Measurements from ENCODE around the gene WNK2. TPM values are rescaled to one million over a fixed set of nuclear protein-coding genes. Genes with fewer than 3 reads are reported as not detected.

WNK2 gene
- polyA plus RNA-seq, 1 donor: 80.4 TPM

DNA sequence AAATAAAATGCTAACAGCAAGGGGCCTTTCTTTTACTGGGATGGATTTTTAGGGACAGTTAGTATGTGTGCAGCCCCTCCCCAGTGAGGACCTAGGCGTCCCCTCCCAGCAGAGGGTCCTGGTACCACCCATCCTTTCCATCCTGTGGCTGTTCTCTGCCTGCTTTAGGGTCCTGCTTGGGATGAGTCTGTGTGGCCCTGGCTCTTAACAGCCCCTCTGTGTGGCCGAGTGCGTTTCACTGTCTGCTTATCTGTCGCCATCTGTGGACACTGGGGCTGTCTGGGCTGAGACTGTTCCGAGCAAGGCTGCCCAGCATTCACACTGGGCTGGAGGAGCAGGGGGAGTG, 17.0 kb downstream of the WNK2 start:
- Histone ChIP-seq H3K27ac (ENCODE audit: low read length) (peak overlapping the region; percentile 79), H3K4me1 (ENCODE audit: control insufficient read depth, insufficient read depth, low read length) (peaks cover 65% of the 10 kb centered on the region), H3K4me3 (ENCODE audit: low read length) (no peak overlapping the region), H3K36me3 (ENCODE audit: control insufficient read depth, insufficient read depth, low read length) (no peaks in the 10 kb centered on the region), H3K27me3 (ENCODE audit: control insufficient read depth, insufficient read depth, low read length) (no peaks in the 10 kb centered on the region), H3K9me3 (ENCODE audit: control insufficient read depth, low read depth, low read length) (no peaks in the 10 kb centered on the region)
- no peak for DNase-seq
- no CpG with 5 or more reads among the region's 5 CpGs for WGBS (ENCODE audit: insufficient coverage, low lambda C conversion rate)

DNA sequence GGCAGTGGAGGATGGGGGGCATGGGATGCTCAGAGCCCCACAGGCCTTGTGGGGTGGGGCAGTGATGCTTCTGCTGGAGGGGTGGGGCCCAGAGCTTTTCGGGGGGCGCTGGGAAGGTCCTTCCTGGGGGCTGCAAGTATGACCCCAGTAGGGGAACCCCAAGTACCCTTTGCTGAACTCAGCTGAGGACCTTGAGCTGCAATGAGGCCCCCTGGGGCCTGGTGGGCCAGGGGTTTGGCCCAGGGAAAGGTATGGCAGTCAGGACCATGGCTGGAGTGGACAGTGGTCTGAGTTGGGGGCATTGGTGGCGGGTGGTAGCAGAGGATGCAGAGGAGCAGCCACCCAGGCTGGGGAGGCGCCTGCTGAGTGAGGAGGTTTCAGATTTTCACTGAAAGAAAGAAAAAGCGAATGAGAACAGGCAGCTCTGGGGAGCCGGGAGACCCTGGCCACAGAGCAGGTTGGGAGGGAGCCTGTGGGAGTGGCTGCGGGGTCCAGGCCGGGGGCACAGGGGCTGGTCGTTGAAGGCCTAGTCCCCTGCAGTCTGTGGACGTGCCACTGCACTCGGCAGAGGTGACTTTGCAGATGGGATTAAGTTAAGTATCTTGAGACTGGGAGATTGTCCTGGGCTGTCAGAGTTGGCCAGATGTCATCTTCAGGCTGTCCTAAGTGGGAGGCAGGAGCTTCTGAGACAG, 19.2 kb downstream of the WNK2 start:
- WGBS (ENCODE audit: insufficient coverage, low lambda C conversion rate): no CpG with 5 or more reads among the region's 11 CpGs
- H3K27ac ChIP-seq (ENCODE audit: low read length): no peak overlapping the region
- no peaks in the 10 kb centered on the region for H3K27me3 ChIP-seq (ENCODE audit: control insufficient read depth, insufficient read depth, low read length)
- peaks cover 73% of the 10 kb centered on the region for H3K4me1 ChIP-seq (ENCODE audit: control insufficient read depth, insufficient read depth, low read length)
- no peaks in the 10 kb centered on the region for H3K9me3 ChIP-seq (ENCODE audit: control insufficient read depth, low read depth, low read length)
- H3K36me3 ChIP-seq (ENCODE audit: control insufficient read depth, insufficient read depth, low read length): no peaks in the 10 kb centered on the region
- no peak overlapping the region for H3K4me3 ChIP-seq (ENCODE audit: low read length)
- DNase-seq: no peak

DNA sequence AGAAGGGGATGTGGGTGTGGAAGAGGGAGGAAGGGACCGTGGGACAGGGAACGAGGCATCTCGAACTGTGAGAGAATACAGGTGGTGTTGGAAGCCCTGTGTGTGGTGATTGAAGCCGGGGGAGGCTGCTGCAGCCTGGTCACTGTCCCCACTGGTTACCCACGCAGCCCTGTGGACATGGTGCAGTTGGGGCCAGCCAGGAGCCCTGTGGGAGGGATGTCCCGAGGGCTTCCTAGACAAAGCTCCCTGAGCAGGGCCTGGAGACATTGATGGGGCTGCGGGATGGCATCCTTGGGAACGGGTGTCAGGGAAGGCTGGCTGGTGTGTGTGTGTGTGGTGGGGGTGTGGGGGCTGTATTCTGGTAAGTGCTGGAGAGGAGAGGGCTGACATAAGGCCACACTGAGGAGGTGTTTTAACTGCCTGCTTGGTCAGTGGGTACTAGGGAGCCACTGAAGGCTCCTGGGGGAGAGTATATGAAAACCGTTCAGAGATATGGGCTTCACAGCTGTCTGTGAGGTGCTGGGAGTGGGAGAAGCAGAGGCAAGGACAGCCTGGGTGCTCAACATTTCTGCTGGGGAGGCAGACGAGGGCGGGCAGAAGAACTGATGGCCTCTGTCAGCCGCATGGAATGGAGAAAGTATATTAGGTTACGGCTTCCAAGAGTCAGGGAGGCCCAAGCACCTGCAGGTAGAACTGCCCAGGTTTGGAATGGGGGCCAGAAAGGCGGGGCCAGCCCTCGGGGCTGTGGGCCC, 20.0 kb downstream of the WNK2 start:
- DNase-seq: no peak
- Histone ChIP-seq H3K9me3 (ENCODE audit: control insufficient read depth, low read depth, low read length) (no peaks in the 10 kb centered on the region), H3K4me1 (ENCODE audit: control insufficient read depth, insufficient read depth, low read length) (peaks cover 74% of the 10 kb centered on the region), H3K27me3 (ENCODE audit: control insufficient read depth, insufficient read depth, low read length) (no peaks in the 10 kb centered on the region), H3K4me3 (ENCODE audit: low read length) (no peak overlapping the region), H3K27ac (ENCODE audit: low read length) (no peak overlapping the region), H3K36me3 (ENCODE audit: control insufficient read depth, insufficient read depth, low read length) (no peaks in the 10 kb centered on the region)
- no CpG with 5 or more reads among the region's 15 CpGs for WGBS (ENCODE audit: insufficient coverage, low lambda C conversion rate)

DNA sequence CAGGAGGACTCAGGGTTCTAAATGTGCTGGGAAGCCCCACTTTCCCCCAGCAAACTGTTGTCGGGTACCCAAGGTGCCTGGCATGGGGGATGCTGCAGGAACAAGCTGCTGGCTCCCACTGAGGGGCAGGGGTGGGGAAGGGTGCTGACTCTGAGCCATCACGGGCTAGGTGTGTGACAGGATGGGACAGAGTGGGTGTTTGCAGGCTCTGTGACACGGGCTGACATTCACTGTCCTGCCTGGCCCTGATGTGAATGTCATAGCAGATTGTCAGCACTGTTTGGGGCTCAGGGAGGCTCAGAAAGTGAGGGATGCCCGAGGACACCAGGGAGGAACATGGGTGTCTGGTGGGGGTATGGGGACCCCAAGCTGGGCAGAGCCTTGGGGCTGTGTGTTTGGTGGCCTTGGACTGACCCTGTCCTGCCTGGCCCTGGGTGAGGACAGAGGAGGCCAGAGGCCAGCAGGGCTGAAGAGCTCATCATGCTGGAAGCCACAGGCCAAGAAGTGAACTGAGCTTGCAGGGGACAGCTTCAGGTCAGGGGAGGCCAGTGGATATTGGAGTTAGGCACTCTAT, 20.6 kb downstream of the WNK2 start:
- H3K27me3 ChIP-seq (ENCODE audit: control insufficient read depth, insufficient read depth, low read length): no peaks in the 10 kb centered on the region
- peaks cover 79% of the 10 kb centered on the region for H3K4me1 ChIP-seq (ENCODE audit: control insufficient read depth, insufficient read depth, low read length)
- no peaks in the 10 kb centered on the region for H3K9me3 ChIP-seq (ENCODE audit: control insufficient read depth, low read depth, low read length)
- H3K36me3 ChIP-seq (ENCODE audit: control insufficient read depth, insufficient read depth, low read length): no peaks in the 10 kb centered on the region
- H3K27ac ChIP-seq (ENCODE audit: low read length): peak overlapping the region; percentile 26
- no peak overlapping the region for H3K4me3 ChIP-seq (ENCODE audit: low read length)
- DNase-seq: no peak
- WGBS (ENCODE audit: insufficient coverage, low lambda C conversion rate): no CpG with 5 or more reads among the region's 4 CpGs

DNA sequence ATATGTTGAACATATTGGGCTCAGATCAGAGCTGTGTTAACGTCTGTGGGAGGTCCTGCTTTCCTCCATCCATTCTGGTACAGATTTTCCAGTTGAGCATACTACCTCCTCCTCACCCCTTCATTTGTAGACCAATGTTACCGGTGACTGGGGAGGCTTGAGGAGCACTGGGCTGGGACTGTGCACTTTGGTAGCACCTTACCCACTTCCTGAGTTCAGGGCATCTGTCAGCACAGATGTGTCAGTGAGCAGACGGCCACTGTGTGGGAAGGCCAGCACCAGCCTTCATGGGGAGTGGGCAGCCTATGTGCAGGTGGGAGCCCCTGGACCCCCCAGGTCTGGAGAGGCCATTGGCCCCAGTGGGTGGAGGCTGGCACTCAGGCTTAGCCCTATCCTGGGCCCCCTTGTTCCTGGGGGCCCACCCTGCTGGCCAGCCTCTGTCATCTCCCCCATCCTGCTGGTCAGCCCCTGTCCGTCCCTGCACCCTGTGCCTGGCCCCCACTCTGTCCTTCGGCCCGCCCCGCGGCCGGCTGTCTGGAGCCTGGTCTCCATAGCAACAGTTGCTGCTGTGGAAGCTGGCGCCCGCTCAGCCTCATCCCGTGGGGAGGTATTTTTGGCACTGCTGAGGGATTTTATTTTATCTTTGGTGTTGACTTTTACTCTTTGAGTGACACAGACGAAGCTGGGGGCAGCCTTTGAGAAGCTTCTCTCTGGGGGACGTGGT, 21.3 kb downstream of the WNK2 start:
- Histone ChIP-seq H3K4me3 (ENCODE audit: low read length) (no peak overlapping the region), H3K36me3 (ENCODE audit: control insufficient read depth, insufficient read depth, low read length) (no peaks in the 10 kb centered on the region), H3K4me1 (ENCODE audit: control insufficient read depth, insufficient read depth, low read length) (peaks cover 86% of the 10 kb centered on the region), H3K27me3 (ENCODE audit: control insufficient read depth, insufficient read depth, low read length) (no peaks in the 10 kb centered on the region), H3K9me3 (ENCODE audit: control insufficient read depth, low read depth, low read length) (no peaks in the 10 kb centered on the region), H3K27ac (ENCODE audit: low read length) (peak overlapping the region; percentile 29)
- WGBS (ENCODE audit: insufficient coverage, low lambda C conversion rate): no CpG with 5 or more reads among the region's 14 CpGs
- DNase-seq: peak; percentile 51 to 56

DNA sequence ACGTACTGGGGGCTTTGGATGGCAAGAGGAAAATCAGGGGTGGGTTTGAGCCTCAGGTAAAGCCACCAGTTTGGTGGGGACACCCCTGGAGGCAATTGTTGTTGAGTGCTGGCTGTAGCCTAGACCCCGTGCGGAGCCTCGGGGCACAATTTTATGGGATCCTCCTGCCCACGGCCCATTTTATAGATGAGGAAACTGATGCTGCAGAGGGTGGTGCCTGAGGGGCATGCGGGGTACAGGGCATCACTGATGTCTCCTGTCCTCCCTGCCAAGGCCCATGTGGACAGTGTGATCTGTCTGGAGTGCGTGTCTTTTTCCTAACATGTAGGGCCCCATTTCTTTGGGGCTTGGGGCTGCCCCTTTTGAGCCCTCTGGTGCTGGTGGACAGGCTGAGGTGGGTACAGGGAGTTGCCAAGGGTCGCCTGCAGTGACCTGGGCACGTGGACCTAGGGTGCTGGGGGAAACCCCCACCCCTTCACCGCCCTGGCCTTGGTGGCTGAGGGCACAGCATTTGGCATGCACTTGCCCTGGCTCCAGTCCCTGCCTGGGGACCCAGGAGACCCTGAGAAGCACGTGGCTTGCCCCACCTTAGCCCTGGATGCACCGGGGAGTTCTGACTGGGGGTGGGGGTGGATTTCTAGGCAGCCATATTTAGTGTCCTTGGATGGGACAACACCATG, 22.1 kb downstream of the WNK2 start:
- no peaks in the 10 kb centered on the region for H3K9me3 ChIP-seq (ENCODE audit: control insufficient read depth, low read depth, low read length)
- H3K27ac ChIP-seq (ENCODE audit: low read length): no peak overlapping the region
- DNase-seq: no peak
- peaks cover 92% of the 10 kb centered on the region for H3K4me1 ChIP-seq (ENCODE audit: control insufficient read depth, insufficient read depth, low read length)
- H3K36me3 ChIP-seq (ENCODE audit: control insufficient read depth, insufficient read depth, low read length): no peaks in the 10 kb centered on the region
- no peak overlapping the region for H3K4me3 ChIP-seq (ENCODE audit: low read length)
- H3K27me3 ChIP-seq (ENCODE audit: control insufficient read depth, insufficient read depth, low read length): no peaks in the 10 kb centered on the region
- WGBS (ENCODE audit: insufficient coverage, low lambda C conversion rate): no CpG with 5 or more reads among the region's 12 CpGs

DNA sequence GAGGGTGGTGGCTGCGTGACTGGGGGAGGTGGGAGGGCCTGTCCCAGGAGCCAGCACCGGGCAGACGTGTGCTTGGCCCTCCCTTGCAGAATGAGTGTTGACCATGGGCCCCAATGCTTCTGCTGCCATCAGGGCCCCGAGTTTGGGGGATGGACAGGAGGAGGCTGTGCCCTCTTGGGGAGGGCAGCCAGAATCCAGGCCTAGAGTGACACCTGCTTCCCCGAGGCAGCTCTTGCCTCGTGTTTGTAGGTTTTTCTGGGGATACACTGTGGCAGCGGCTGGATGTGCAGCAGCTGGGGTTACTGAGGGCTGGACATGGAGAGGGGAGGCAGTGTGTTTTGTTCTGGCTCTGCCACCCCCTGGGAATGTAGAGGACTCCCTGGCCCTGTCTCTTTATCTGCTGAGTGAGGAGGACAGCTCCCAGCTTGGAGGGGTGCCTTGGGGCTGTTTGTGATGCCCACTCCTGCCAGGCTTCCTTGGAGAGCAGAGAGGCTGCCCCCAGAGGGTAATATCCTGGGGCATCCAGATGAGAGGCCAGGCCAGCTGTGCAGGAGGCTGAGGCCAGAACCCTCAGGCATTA, 22.7 kb downstream of the WNK2 start:
- Histone ChIP-seq H3K9me3 (ENCODE audit: control insufficient read depth, low read depth, low read length) (no peaks in the 10 kb centered on the region), H3K4me1 (ENCODE audit: control insufficient read depth, insufficient read depth, low read length) (peaks cover 89% of the 10 kb centered on the region), H3K27me3 (ENCODE audit: control insufficient read depth, insufficient read depth, low read length) (no peaks in the 10 kb centered on the region), H3K4me3 (ENCODE audit: low read length) (no peak overlapping the region), H3K36me3 (ENCODE audit: control insufficient read depth, insufficient read depth, low read length) (no peaks in the 10 kb centered on the region), H3K27ac (ENCODE audit: low read length) (peak overlapping the region; percentile 72)
- DNase-seq: no peak
- no CpG with 5 or more reads among the region's 7 CpGs for WGBS (ENCODE audit: insufficient coverage, low lambda C conversion rate)

DNA sequence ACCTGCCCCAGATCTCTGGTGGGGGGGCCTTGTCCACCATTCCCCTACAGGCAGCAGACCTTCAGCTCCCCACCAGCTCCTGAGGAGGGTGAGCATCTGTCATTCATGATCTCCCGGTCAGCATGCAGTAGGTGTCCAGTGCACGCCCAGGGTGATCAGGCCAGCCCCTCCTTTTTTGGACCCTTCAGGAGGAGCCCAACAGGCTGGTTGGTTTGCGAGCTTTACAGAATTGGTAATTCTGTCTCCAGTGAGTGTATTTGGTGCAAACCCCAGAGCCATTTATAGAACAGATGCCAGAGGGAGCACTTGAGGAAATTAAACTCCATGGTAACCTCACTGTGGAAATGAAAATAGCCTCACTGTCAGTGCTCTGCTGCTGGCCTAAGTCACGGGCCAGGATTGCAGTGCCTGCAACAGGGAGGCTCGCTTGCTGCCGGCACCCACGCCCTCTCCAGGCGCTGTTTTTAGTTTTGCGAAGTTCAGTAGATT, 23.4 kb downstream of the WNK2 start:
- peak in 1 of 2 donors; percentile 70 for DNase-seq
- whole genome bisulfite sequencing (ENCODE audit: insufficient coverage, low lambda C conversion rate): no CpG with 5 or more reads among the region's 9 CpGs
- Histone ChIP-seq H3K4me1 (ENCODE audit: control insufficient read depth, insufficient read depth, low read length) (peaks cover 87% of the 10 kb centered on the region), H3K9me3 (ENCODE audit: control insufficient read depth, low read depth, low read length) (no peaks in the 10 kb centered on the region), H3K36me3 (ENCODE audit: control insufficient read depth, insufficient read depth, low read length) (no peaks in the 10 kb centered on the region), H3K4me3 (ENCODE audit: low read length) (no peak overlapping the region), H3K27ac (ENCODE audit: low read length) (peak overlapping the region; percentile 72), H3K27me3 (ENCODE audit: control insufficient read depth, insufficient read depth, low read length) (no peaks in the 10 kb centered on the region)

DNA sequence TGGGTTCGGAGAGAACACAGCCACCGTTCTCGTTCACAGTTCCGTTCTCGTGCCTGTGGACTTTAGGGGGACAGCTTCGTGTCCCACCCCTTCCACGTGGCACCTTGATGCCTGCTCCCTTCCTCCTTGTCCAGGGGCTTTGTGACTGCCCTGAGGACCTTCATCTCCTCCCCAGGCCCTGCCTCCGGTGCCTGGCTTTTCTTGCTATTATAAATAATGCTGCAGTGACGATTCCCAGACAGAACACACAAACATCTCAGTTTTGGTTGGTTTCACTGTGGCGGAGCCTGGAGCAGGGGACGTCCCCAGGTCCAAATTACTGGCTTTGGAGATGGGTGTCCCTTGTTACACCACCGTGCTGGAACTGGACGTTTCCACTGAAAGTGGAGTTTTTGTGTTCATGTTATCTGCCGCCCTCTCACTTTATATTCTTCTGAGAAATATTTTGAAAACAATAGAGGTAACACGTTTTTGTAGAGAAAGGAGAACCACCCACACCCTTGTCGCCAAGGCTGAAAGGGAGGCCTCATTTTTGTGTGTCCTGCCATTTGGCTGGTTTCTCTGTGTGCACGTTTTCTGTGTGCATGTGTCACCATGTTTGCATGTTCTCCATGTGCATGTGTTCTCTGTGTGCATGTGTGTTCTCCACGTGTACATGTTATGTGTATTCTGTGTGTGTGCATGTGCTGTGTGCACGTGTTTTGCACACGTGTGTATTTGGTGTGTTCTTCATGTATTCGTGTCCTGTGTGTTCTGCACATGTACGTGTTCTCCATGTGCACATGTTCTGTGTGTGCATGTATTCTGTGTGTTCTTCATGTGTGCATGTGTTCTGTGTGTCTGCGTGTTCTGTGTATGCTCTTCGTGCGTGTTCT, 24.2 kb downstream of the WNK2 start:
- no peaks in the 10 kb centered on the region for H3K36me3 ChIP-seq (ENCODE audit: control insufficient read depth, insufficient read depth, low read length)
- WGBS (ENCODE audit: insufficient coverage, low lambda C conversion rate): 71% methylated on average over 7 of the region's 25 CpGs
- peak overlapping the region; percentile 92 for H3K27ac ChIP-seq (ENCODE audit: low read length)
- H3K4me1 ChIP-seq (ENCODE audit: control insufficient read depth, insufficient read depth, low read length): peaks cover 84% of the 10 kb centered on the region
- H3K27me3 ChIP-seq (ENCODE audit: control insufficient read depth, insufficient read depth, low read length): no peaks in the 10 kb centered on the region
- DNase-seq: no peak
- H3K9me3 ChIP-seq (ENCODE audit: control insufficient read depth, low read depth, low read length): no peaks in the 10 kb centered on the region
- H3K4me3 ChIP-seq (ENCODE audit: low read length): no peak overlapping the region
